Gastroesophageal sphincter (tissue), 3 donors: ENCODE data around the gene SNRPB.

Experiments used
- EP300 ChIP-seq: sonication (generic); formaldehyde crosslinking; IDR thresholded peaks from one replicate; pipeline ENCODE4 v1.6.1; 2017; ENCODE audit warnings: antibody characterized with exemption, mild to moderate bottlenecking
- POLR2A ChIP-seq, 2 donors: fragments of 450-650 bp; IDR thresholded peaks; one replicate each; pipeline ENCODE4 v1.6.1; 2017; ENCODE audit warnings: antibody characterized with exemption in 2 of 2, mild to moderate bottlenecking in 2 of 2, moderate library complexity in 1 of 2
- POLR2AphosphoS5 ChIP-seq: sonication (generic); formaldehyde crosslinking; IDR thresholded peaks from one replicate; pipeline ENCODE4 v1.6.1; 2017; ENCODE audit warnings: antibody characterized with exemption
- TF ChIP-seq, protein P1 (sequence below), 4 experiments: fragments of 200-600 bp in 2 of 4; fragments of 450-650 bp in 2 of 4; sonication (generic) in 1 of 4; IDR thresholded peaks; one replicate each; pipeline ENCODE4 v1.5.1; 2017 to 2019; ENCODE audit warnings: antibody characterized with exemption in 4 of 4, mild to moderate bottlenecking in 2 of 4, moderate library complexity in 2 of 4

DNA sequence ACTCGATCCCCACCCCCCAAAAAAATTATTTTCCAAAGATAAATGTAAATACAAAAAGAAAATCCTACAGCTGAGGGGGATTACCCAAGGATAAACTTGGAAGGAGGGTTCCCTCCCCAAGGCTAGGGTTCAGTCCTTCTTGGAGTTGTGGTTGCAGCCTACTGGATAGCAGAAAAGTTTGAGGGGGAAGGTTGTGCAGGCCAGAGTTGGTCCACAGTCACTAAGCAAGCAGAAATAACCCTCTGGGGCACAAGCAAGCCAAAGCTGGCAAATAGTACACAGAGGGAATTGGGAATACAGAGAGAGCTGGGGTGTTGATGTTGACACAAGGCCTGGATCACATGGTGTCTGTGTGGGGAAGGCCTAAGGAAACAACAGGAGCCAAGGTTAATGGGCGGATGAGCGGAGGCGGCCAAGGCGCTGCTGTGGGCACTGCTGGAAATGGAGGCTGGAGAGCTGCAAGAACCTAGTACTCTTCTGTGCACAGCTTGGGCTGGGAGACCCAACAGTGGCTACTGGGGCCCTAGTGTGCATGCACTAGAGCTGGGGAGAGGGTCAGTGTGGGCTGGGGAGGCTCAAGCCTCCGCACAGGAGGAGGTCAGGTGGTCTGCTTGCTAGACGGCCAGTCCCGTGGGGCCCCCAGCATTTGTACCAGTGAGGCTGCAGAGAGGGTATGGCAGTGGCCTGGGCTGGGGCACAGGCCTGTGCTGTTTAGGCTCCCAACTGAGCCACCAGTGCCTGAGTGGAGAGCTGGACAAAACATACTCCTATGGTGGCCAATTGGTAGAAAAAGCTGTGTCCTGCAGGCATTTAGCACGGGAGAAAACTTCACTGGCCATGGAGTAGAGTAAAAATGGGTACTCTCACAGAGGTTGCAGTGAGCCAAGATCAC is 5.5 kb upstream of the SNRPB start:
- TF ChIP-seq, protein P1, sequence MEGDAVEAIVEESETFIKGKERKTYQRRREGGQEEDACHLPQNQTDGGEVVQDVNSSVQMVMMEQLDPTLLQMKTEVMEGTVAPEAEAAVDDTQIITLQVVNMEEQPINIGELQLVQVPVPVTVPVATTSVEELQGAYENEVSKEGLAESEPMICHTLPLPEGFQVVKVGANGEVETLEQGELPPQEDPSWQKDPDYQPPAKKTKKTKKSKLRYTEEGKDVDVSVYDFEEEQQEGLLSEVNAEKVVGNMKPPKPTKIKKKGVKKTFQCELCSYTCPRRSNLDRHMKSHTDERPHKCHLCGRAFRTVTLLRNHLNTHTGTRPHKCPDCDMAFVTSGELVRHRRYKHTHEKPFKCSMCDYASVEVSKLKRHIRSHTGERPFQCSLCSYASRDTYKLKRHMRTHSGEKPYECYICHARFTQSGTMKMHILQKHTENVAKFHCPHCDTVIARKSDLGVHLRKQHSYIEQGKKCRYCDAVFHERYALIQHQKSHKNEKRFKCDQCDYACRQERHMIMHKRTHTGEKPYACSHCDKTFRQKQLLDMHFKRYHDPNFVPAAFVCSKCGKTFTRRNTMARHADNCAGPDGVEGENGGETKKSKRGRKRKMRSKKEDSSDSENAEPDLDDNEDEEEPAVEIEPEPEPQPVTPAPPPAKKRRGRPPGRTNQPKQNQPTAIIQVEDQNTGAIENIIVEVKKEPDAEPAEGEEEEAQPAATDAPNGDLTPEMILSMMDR (IDR thresholded peaks at IDR 0.05): no peak
- TF ChIP-seq EP300: no peak
- no peak for TF ChIP-seq POLR2A (IDR thresholded peaks at IDR 0.05)
- TF ChIP-seq POLR2AphosphoS5: no peak
